Measurements from ENCODE around the gene ZDHHC11B. TPM values are rescaled to one million over a fixed set of nuclear protein-coding genes. Genes with fewer than 3 reads are reported as not detected.
A peak's percentile ranks its signal among the peaks of the same experiment; 100 is the strongest.

Gene ZDHHC11B
- polyA plus RNA-seq, 3 donors: 4.3 to 5.4 (median 4.4) TPM

- no peak for DNase-seq (ENCODE audit: low read depth in 3 of 3, low spot score in 2 of 3)
Observed at GRCh38 chr5:675871-676698, 108.4 kb downstream of the ZDHHC11B start.

- no peak for DNase-seq (ENCODE audit: low read depth in 3 of 3, low spot score in 2 of 3)
Observed at GRCh38 chr5:675111-675870, 109.2 kb downstream of the ZDHHC11B start.

- DNase-seq (ENCODE audit: low read depth in 3 of 3, low spot score in 2 of 3): no peak
Observed at GRCh38 chr5:674630-675011, 109.9 kb downstream of the ZDHHC11B start.

GRCh38 chr5:673831-674629 is 110.5 kb downstream of the ZDHHC11B start:
- DNase-seq (ENCODE audit: low read depth in 3 of 3, low spot score in 2 of 3): no peak

GRCh38 chr5:673161-673830 is 111.2 kb downstream of the ZDHHC11B start:
- DNase-seq (ENCODE audit: low read depth in 3 of 3, low spot score in 2 of 3): no peak

- peak; percentile 78 to 87 (median 87) for DNase-seq (ENCODE audit: low read depth in 3 of 3, low spot score in 2 of 3)
Observed at GRCh38 chr5:672329-673160, 112.0 kb downstream of the ZDHHC11B start.

- peak in 1 of 3 donors; percentile 54 for DNase-seq (ENCODE audit: low read depth in 3 of 3, low spot score in 2 of 3)
Observed at GRCh38 chr5:671459-672328, 112.8 kb downstream of the ZDHHC11B start.

- DNase-seq (ENCODE audit: low read depth in 3 of 3, low spot score in 2 of 3): no peak
Observed at GRCh38 chr5:670396-671270, 113.9 kb downstream of the ZDHHC11B start.

- no peak for DNase-seq (ENCODE audit: low read depth in 3 of 3, low spot score in 2 of 3)
Observed at GRCh38 chr5:669842-670395, 114.6 kb downstream of the ZDHHC11B start.

GRCh38 chr5:669111-669841 is 115.3 kb downstream of the ZDHHC11B start:
- no peak for DNase-seq (ENCODE audit: low read depth in 3 of 3, low spot score in 2 of 3)

- no peak for DNase-seq (ENCODE audit: low read depth in 3 of 3, low spot score in 2 of 3)
Observed at GRCh38 chr5:668283-668995, 116.1 kb downstream of the ZDHHC11B start.

- no peak for DNase-seq (ENCODE audit: low read depth in 3 of 3, low spot score in 2 of 3)
Observed at GRCh38 chr5:666816-667498, 117.6 kb downstream of the ZDHHC11B start.

- no peak for DNase-seq (ENCODE audit: low read depth in 3 of 3, low spot score in 2 of 3)
Observed at GRCh38 chr5:665956-666711, 118.4 kb downstream of the ZDHHC11B start.

- no peak for DNase-seq (ENCODE audit: low read depth in 3 of 3, low spot score in 2 of 3)
Observed at GRCh38 chr5:665541-665955, 119.0 kb downstream of the ZDHHC11B start.

GRCh38 chr5:664994-665360 is 119.6 kb downstream of the ZDHHC11B start:
- DNase-seq (ENCODE audit: low read depth in 3 of 3, low spot score in 2 of 3): no peak
